Raji (cell line): ENCODE results near the gene GDPGP1.

ENCODE experiments used
- POLR2A ChIP-seq: IDR thresholded peaks from 2 replicates; pipeline ENCODE4 v1.6.1; 2011; ENCODE audit warnings: low read depth, low read length, control low read depth; ENCODE audit not compliant: insufficient read depth

Gene GDPGP1

DNA sequence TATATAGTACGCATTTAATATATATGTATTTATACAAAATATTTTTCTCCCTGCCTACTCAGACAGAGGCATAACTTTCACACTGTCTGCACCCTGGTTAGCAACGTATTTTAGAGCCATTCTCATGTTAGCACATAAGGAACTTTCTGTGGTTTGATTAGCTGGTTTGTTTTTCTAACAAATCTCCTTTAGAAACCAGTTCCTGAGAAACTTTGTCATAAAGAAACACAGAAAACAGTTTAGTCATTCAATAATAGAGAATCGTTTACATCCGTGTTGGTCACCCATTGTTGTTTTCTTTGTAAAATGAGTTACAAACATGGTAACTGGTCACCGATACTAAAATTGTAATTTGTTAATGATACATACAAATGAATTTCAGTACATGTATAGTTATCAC is 25.5 kb downstream of the GDPGP1 start:
- TF ChIP-seq POLR2A, result no peak

DNA sequence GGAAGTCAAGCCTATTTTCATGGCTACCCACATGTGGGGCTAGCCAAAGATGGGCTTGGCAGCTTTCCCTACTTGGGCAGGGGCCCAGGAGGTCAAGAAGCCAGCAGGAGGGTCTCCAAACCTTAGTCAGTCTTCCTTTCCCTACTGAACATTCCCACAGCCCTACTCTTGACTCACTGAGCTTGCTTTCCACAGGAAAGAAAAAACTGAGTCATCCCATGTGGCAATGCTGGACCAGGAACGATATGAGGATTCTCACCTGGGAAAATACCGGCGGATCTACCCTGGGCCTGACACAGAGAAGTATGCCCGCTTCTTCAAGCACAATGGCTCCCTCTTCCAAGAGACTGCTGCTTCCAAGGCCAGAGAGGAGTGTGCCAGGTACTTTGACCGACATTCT is 27.8 kb downstream of the GDPGP1 start:
- TF ChIP-seq POLR2A, result no peak

DNA sequence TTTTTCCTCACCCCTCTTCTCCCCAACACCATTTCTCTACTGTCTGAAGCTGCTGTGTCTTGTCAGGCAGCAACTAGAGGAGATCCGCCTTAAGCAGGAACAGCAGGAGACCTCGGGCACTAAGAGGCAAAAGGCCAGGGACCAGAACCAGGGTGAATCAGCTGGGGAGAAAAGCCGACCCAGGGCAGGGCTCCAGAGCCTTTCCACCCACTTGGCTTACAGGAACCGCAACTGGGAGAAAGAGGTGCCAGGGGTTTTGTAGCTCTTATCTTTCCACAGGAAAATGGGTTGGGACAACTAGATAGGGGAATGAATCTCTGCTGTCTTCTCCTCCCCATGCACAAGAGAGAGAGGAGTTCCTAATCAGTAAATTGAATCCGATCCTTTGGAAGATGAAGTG is 28.4 kb downstream of the GDPGP1 start:
- no peak for TF ChIP-seq POLR2A

DNA sequence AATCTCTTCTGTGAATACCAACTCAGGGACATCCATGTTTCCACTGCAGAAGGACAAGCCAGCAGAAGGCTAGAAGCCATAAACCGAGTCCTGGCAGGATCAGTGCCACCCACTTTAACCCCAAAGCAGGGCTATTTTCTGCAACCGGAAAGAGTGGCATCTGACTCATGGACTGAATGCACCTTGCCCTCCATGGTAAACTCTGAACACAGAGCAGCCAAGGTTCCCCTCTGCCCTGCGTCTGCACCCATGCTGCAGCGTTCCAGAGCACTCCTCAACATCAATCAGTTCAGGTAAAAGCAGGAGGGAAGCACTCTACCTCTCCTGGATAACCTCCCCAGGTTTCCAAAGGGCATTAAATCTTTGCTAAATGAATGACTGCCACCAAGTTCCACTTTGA is 30.7 kb downstream of the GDPGP1 start:
- no peak for TF ChIP-seq POLR2A

DNA sequence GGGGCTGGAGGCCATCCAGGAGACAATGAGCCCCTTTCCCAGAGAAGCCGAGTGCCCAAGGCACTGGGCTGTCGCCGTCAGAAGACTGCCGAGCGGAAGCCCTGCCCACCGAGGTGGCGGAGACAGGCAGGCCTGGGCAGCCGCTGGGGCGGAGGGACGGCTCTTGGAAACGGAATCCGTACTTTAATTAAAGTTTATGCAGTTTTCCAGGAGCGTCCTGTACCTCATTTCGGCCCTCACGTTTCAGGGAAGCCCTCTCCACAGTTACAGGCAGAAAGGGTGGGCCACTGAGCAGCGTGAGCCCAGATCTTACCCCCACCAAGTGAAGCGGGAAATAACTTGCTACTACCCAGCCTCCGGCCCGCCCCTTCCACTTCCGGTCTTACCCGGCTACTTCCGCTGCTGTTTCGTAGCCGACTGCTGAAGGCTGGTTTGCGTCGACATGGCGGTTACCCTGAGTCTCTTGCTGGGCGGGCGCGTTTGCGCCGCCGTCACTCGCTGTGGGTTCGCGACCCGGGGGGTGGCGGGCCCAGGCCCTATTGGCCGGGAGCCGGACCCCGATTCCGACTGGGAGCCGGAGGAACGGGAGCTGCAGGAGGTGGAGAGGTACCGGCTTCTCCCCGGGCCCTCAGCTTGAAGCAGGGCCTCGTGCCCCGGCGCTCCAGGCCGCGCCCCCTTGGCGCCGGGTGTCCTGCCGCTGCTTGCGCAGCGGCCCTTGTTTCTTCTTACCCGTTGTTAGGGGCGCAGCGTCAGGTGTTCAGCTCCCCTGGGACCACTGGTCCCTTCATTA is 31.5 kb downstream of the GDPGP1 start, which contains the start of gene NGRN:
NGRN (plus strand) TSS at position 402 of the 790 bp plus-strand sequence; CDS start at position 443, 41 bp downstream.
- peak; percentile 98 for TF ChIP-seq POLR2A

DNA sequence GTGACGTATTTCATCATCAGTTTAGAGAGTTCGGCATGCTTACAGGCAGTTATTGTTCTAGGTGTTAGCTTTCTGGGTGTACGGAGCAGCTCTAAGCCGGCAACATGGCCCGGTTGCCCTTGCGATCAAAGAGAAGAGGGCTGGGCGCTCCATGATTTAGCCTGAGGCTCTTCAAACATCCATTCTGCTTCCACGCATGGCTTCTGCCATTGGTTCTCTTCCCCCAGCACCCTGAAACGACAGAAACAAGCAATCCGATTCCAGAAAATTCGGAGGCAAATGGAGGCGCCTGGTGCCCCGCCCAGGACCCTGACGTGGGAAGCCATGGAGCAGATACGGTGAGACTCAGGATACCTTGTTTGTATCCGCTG is 32.0 kb downstream of the GDPGP1 start:
- TF ChIP-seq POLR2A, result no peak

DNA sequence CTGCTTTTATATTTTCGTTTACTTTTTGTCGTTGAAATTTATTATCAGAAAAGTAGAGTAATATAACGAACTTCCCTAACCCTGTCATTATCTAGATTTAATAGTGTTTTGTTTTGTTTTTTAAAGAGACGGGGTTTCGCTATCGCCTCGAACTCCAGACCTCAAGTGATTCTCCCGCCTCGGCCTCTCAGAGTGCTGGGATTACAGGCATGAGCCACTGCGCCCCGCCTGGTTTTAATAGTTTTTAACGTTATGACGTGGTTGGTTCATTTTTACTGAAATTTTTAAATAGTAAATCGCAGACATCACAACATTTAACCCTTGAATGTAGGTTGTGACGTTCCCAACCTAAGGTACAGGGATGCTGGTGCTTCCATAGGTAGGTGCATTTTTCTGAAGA is 32.5 kb downstream of the GDPGP1 start:
- no peak for TF ChIP-seq POLR2A

DNA sequence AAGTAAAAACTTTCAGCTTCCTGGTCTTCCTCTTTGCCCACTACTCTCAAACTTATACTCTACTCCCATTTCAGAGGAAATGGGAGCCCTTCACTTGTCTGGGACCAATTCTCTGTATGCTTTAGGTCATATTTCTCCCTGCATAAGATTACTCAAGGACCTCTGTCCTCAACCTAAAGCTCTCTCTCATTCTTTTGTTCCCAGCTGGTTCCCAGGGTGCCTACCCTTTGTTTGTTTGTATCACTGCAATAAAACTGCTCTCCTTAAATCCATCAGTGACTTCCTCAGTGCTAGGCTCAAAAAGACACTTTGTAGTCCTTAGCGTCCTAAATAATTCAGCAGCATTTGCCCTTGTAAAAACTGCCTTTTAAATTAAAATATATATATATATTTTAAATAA is 34.4 kb downstream of the GDPGP1 start:
- no peak for TF ChIP-seq POLR2A

DNA sequence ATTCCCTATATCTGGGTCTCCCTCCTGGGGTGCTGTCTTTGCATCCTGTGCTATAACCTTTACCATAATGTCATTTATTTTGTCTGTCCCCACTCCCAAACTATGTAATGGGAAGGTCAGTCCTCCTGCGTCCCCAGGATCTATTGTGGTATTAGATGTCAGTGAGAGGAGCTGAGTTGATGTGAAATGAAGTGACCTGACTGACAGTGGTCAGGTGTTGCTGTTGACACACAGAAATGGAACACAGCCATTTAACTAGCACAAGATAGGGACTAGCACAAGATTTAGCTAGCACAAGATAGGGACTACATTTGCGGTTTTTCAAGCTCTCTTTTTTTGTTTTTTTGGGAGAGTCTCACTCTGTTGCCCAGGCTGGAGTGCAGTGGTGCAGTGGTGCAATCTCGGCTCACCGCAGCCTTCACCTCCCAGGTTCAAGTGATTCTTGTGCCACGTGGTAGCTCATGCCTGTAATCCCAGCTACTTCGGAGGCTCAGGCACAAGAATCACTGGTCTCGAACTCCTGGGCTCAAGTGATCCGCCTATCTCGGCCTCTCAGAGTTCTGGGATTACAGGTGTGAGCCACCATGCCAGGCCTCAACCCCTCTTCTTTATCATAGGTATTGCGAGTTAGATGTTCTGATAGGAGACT is 36.6 kb downstream of the GDPGP1 start:
- TF ChIP-seq POLR2A, result no peak

DNA sequence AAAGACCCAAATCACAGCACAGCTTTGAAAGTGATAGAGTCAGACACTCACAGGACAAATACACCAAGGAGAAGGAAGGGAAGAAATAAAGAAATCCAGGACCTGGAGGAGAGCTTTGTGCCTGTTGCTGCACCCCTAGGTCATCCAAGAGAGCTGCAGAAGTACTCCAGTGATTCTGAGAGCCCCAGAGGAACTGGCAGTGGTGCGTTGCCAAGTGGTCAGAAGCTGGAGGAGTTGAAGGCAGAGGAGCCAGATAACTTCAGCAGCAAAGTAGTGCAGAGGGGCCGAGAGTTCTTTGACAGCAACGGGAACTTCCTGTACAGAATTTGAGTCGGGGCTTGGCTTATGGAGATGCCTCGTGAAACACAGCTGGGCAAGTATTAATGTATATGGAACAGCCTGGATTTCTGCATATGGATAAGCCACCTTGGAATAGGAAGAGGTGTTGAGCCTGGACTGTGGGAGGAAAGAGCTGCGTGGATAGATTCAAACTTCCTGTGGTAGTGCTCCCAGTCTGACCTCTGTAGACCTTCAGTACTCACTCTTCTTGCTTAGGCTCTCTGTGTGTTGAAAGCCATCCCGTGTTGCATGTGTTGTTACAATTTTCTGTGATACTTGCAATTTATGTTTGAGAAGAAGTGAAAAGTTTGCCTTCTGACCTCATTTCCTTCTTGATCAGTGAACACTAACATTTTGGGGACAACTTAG is 37.6 kb downstream of the GDPGP1 start:
- no peak for TF ChIP-seq POLR2A

DNA sequence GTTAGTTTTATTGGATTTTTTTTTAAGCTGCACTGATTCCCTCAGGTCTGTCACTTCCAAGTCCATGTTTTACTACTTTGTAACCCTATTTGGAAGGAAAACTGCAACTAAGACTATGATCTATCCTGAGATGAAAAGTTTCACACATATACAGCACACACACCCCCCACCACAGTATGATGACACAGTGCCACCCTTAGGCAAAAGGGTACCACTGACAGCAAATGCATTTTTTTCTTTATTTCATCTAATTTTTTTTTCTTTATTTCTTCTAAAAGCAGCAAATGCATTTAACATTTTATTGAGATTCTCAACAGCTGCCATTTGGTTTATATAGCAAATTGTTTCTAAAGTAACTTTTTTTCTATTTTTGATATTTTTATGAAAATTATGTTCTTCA is 52.7 kb downstream of the GDPGP1 start:
- TF ChIP-seq POLR2A, result no peak

DNA sequence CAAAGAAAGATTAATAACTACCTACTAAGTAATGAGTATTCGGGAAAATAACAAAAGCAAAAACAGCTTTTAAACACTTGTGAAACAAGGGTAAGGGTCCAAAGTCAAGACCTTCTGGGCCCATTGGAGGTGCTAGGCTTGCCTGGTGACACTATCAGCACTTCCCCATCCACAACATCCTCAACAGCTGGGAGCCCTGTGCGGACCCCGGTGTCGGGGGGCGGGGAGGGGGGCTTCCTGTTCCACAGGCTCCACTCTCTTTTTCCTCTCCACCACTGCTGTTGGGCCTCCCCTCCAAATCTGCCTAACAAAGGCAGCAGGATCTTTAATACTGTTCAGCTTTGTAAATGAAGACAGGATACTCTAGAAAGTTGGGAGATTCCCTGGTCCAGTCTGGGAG is 53.1 kb downstream of the GDPGP1 start:
- TF ChIP-seq POLR2A, result no peak

DNA sequence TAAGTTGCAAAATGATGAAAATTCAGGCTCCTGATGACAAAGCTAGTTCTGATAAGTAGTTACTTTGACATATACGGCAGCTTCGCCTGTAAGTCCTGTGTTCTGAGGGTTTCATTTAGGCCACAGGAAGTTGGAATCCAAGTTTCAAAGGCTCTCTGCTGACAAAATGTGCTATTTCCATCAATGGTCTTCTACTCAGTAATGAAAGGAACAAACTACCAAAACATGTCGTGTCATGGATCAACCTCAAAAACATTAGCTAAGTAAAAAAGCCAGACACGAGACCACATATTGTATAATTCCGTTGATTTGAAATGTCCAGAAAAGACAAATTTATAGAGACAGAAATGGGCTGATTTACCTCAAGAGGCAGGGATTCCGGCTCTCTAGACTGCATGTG is 53.9 kb downstream of the GDPGP1 start:
- TF ChIP-seq POLR2A, result no peak

DNA sequence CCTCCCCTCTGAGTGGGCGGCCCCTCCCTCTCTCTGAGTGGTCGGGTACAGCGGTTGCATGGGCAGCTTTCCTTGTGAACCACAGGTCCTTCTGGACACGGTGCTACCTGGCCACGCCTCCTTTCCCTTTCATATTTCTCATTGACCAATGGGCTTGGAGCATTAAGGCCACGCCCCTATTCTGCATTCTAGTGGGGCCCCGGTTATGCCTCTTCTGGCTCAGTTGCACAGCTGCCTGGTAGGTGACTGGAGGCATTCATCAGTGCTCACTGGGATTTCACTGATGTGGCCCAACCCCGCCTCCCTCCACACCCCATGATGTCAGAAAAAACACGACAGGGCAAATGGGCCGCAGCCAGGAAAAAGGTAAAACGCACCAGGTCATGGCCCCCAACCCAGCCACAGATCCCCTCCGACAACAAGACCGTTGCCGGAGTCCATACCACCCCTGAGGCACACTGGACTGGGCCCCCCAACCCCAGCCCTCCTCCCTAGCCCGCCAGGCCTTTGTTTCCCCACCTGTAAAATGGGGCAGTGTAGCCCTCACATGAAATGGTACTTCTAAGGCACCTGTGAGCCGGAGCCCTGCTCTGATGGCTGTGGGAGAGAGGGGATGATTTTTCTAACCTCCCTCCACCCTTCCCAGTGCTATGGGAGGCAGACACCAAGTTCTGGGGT is 57.8 kb downstream of the GDPGP1 start:
- TF ChIP-seq POLR2A, result no peak

DNA sequence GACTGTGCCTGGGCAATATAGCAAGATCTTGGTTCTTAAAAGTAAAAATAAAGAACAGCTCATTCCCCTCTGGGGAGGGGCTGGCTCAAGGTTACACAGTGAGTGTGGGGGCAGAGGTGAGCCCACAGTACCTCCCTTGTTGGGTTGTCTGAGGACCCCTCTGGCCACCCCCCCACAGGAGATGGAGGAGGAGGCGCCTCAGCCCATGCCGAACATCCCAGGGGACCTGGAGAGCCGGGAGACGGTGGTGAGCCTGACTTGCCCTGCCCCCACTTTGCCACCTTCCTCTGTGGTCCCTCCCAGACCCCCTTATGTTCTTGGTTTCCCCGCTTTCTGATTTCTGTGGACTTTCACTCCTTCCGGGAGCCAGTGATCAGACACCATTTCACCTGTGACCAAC is 60.1 kb downstream of the GDPGP1 start:
- TF ChIP-seq POLR2A, result no peak
